Common myeloid progenitor, CD34-positive (primary cell): ENCODE measurements around the gene OR10A2.
"Not testable (repeated sequence)": the region's sequence is repeated elsewhere in the genome, so short reads cannot be mapped to it uniquely, and the experiment has no call there.

Source experiments
- CTCF ChIA-PET: fragments of 350-600 bp; sonication (Branson Sonifier 250); formaldehyde crosslinking; loops from one replicate; lab custom pipeline; 2021; ENCODE audit warnings: antibody characterized with exemption; lab: Charles Lee
- POLR2A ChIA-PET: fragments of 350-600 bp; sonication (Branson Sonifier 250); formaldehyde crosslinking; loops from one replicate; lab custom pipeline; 2021; ENCODE audit warnings: antibody characterized with exemption; lab: Charles Lee
- DNase-seq, 3 donors: peaks; one replicate each; pipeline versions ENCODE4 v3.0.0 to v3.0.0-alpha.2; 2013
- H3K27ac ChIP-seq, 2 experiments: 1 replicate in 1 of 2; 2 replicates in 1 of 2; pipeline ENCODE4 v1.7.0; 2013; ENCODE audit warnings: inconsistent platforms in 2 of 2, low read length in 2 of 2, mild to moderate bottlenecking in 2 of 2, low read depth in 1 of 2, moderate library complexity in 1 of 2; ENCODE audit not compliant: severe bottlenecking in 2 of 2, insufficient read depth in 1 of 2, poor library complexity in 1 of 2
- H3K27me3 ChIP-seq, 5 experiments: replicated peaks in 2 of 5; 1 replicate in 3 of 5; 2 replicates in 2 of 5; pipeline versions ENCODE4 v1.6.1 to v1.7.0; 2013; ENCODE audit warnings: low read length in 4 of 5, mild to moderate bottlenecking in 2 of 5, moderate library complexity in 2 of 5, inconsistent platforms in 1 of 5; ENCODE audit not compliant: insufficient read depth in 5 of 5, control insufficient read depth in 4 of 5
- H3K36me3 ChIP-seq, 4 experiments: 1 replicate in 2 of 4; 2 replicates in 2 of 4; pipeline versions ENCODE4 v1.6.1 to v1.7.0; 2013; ENCODE audit warnings: low read length in 3 of 4, control low read depth in 1 of 4, mild to moderate bottlenecking in 1 of 4; ENCODE audit not compliant: control insufficient read depth in 4 of 4, insufficient read depth in 4 of 4
- H3K4me1 ChIP-seq, 4 experiments: 1 replicate in 3 of 4; 2 replicates in 1 of 4; pipeline versions ENCODE4 v1.6.1 to v1.7.1; 2013; ENCODE audit warnings: low read length in 3 of 4, mild to moderate bottlenecking in 3 of 4, control low read depth in 1 of 4, inconsistent platforms in 1 of 4, moderate library complexity in 1 of 4; ENCODE audit not compliant: control insufficient read depth in 4 of 4, insufficient read depth in 4 of 4; ENCODE audit errors: control extremely low read depth in 1 of 4
- H3K4me3 ChIP-seq, 7 experiments: 1 replicate in 4 of 7; 2 replicates in 3 of 7; pipeline versions ENCODE4 v1.5.1 to v1.7.0; 2013; ENCODE audit warnings: mild to moderate bottlenecking in 7 of 7, low read length in 6 of 7, moderate library complexity in 6 of 7, inconsistent platforms in 2 of 7, low read depth in 2 of 7, control low read depth in 1 of 7; ENCODE audit not compliant: insufficient read depth in 4 of 7, control insufficient read depth in 1 of 7; ENCODE audit errors: extremely low read depth in 1 of 7
- H3K9me3 ChIP-seq, 5 experiments: 1 replicate in 4 of 5; 2 replicates in 1 of 5; pipeline versions ENCODE4 v1.6.1 to v1.7.1; 2013; ENCODE audit warnings: low read length in 4 of 5, mild to moderate bottlenecking in 2 of 5, inconsistent platforms in 1 of 5, low read depth in 1 of 5, moderate library complexity in 1 of 5; ENCODE audit not compliant: control insufficient read depth in 4 of 5, insufficient read depth in 2 of 5; ENCODE audit errors: control extremely low read depth in 1 of 5
- WGBS: methylation state at CpG from one replicate; pipeline ENCODE4 v1.1.5; 2013; ENCODE audit not compliant: insufficient coverage; 5-methylcytosine and 5-hydroxymethylcytosine counted together

OR10A2 gene

DNA sequence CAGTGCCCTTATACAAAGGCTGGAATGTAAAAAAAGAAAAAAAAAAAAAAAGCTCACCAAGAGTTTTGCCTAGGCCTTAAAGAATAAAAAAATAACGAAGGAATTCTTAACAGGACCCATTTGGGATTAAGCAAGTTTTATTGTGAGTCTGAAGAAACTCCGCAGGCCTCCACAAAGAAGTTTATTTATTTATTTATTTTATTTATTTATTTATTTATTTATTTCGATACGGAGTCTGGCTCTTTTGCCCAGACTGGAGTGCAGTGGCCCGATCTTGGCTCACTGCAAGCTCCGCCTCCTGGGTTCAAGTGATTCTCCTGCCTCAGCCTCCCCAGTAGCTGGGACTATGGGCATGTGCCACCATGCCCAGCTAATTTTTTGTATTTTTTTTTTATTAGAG lies 8.1 kb upstream of the OR10A2 start:
- H3K4me1 ChIP-seq, CTCF ChIA-PET, H3K27me3 ChIP-seq, H3K4me3 ChIP-seq, H3K27ac ChIP-seq, POLR2A ChIA-PET, H3K36me3 ChIP-seq, DNase-seq: not testable (repeated sequence)
- H3K9me3 ChIP-seq, result peaks cover 0 to 11% (median 0%) of the 10 kb centered on the region in 5 experiments
- 94% methylated on average over 5 of the region's 6 CpGs for WGBS

DNA sequence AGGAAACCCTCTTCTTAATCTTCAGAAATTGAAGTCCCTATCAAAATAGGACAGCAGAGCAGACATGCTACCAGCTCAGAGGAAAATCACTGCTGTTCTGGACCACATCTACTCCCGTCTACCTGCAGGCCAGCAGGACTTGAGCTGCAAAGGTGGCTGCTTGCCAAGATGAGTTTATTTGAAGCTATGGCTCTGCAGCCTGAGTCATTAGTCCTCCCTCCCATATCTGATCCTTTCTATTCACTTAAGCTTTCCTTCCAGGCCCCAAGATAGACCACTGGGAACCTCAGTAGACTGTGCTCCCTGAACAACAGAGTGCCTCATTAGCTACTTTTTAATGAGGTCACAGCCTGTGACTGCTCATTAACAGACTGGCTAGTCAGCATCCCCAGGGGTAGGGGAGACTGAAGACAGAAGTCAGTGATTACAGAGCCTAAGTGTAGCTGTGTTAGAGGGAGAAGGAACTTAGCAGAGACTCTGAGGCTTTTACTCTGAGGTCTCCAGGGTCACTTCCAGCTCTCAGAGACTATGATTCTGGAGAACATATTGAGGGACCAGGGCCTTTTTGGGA lies 6.8 kb upstream of the OR10A2 start:
- Histone ChIP-seq H3K27me3 (no peaks in the 10 kb centered on the region), H3K36me3 (no peaks in the 10 kb centered on the region), H3K9me3 (peaks cover 0 to 11% (median 0%) of the 10 kb centered on the region in 5 experiments), H3K4me1 (no peaks in the 10 kb centered on the region), H3K27ac (no peak overlapping the region), H3K4me3 (no peak overlapping the region)
- CTCF ChIA-PET, result no interaction called here
- no peak for DNase-seq
- POLR2A ChIA-PET, result no interaction called here
- WGBS, result 100% methylated on average over 1 of the region's 1 CpG

DNA sequence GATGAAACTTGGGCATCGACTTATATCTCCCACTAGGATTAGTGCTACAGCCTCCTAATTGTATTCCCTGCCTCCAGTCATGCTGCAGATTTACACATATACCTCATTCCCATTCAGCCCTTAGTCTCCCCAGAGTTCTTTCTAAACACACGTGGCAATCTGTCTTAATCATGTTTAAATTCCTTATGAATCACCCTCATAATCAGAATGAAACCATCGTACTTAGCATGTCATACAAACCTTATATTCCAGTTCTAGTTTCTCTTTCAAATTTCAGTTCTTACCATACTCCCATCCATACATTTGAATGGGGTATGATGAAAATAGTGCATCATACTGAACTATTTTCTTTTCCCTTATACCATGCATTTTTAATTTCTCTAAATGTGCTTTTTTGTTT lies 6.0 kb upstream of the OR10A2 start:
- H3K27me3 ChIP-seq, result no peaks in the 10 kb centered on the region
- H3K4me1 ChIP-seq, result no peaks in the 10 kb centered on the region
- H3K27ac ChIP-seq, result no peak overlapping the region
- POLR2A ChIA-PET, result no interaction called here
- H3K4me3 ChIP-seq, result no peak overlapping the region
- no peaks in the 10 kb centered on the region for H3K36me3 ChIP-seq
- CTCF ChIA-PET, result no interaction called here
- DNase-seq, result no peak
- peaks cover 0 to 11% (median 0%) of the 10 kb centered on the region in 5 experiments for H3K9me3 ChIP-seq
- WGBS, result 94% methylated on average over 2 of the region's 3 CpGs

DNA sequence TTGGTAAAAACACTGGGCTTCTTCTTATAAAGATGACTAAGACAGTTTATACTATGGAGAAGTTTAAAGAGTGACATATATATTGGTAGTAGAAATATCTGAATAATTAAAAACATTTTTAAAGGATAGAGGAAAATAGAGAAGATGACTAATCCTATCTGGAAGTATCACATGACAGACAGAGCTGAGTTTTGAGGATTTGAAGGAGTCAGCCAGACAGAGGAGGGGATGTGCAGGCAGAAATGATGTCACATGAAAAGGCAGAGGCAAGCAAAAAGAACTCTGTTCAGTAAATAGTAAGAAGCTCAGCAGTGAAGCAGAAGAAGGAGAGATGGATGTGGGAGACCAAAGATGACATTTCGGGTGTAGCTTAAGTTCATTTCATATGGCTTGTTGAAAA lies 1.6 kb downstream of the OR10A2 start:
- no peak overlapping the region for H3K27ac ChIP-seq
- ChIA-PET POLR2A (no interaction called here), CTCF (interaction anchor here (0.6 kb wide), 1 partner anchor 549 kb away, joined by 3 read pairs; no protein-coding TSS in a partner anchor)
- H3K4me3 ChIP-seq, result no peak overlapping the region
- H3K9me3 ChIP-seq, result no peaks in the 10 kb centered on the region
- no CpG with 5 or more reads among the region's 1 CpG for whole genome bisulfite sequencing
- H3K27me3 ChIP-seq, result no peaks in the 10 kb centered on the region
- H3K36me3 ChIP-seq, result no peaks in the 10 kb centered on the region
- H3K4me1 ChIP-seq, result no peaks in the 10 kb centered on the region
- DNase-seq, result no peak

DNA sequence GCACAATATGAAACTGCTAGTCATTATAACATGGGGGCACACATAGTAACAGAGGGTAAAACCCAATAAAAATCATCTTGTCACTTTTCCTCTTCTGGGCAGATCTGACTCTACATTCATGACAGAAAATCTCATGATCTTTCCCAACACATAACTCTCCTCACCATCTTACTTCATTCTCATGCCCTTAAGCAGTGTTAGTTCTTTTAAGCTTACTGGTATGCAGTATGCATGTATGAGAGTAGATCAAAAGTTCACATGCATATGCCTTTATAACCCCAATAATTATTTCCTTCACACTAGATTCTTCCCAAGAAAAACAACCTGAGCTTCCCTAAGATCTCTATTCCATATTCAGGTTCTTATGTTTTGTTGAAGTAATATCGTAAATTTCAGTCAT lies 8.4 kb downstream of the OR10A2 start:
- no peaks in the 10 kb centered on the region for H3K36me3 ChIP-seq
- H3K9me3 ChIP-seq, result no peaks in the 10 kb centered on the region
- H3K4me3 ChIP-seq, result no peak overlapping the region
- WGBS, result no CpG with 5 or more reads among the region's 1 CpG
- H3K27me3 ChIP-seq, result no peaks in the 10 kb centered on the region
- ChIA-PET POLR2A (no interaction called here), CTCF (no interaction called here)
- no peak overlapping the region for H3K27ac ChIP-seq
- DNase-seq, result no peak
- H3K4me1 ChIP-seq, result no peaks in the 10 kb centered on the region

DNA sequence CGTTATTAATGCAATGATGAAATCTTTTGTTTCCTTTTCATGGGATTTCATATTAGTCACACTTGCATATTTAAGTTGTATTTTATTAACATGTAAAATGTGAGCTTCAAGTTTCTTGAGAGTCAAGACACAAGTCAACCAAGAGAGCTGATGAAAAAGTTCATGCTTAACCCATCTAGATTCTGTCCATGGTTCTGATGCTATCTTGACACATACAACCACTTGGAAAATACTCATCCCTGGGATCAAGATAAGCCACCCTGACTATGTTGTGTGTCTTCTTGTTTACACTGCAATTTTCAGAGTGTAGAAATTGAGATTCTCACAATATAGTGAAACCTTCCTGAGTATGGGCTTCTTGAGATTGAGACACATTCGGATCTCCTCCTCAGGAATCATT lies 12.9 kb downstream of the OR10A2 start:
- Histone ChIP-seq H3K9me3 (peaks cover 0 to 4% (median 0%) of the 10 kb centered on the region in 5 experiments), H3K4me3 (no peak overlapping the region), H3K27ac (no peak overlapping the region), H3K27me3 (no peaks in the 10 kb centered on the region), H3K4me1 (no peaks in the 10 kb centered on the region), H3K36me3 (no peaks in the 10 kb centered on the region)
- DNase-seq, result no peak
- CTCF ChIA-PET, result no interaction called here
- POLR2A ChIA-PET, result no interaction called here
- 100% methylated on average over 1 of the region's 2 CpGs for WGBS

DNA sequence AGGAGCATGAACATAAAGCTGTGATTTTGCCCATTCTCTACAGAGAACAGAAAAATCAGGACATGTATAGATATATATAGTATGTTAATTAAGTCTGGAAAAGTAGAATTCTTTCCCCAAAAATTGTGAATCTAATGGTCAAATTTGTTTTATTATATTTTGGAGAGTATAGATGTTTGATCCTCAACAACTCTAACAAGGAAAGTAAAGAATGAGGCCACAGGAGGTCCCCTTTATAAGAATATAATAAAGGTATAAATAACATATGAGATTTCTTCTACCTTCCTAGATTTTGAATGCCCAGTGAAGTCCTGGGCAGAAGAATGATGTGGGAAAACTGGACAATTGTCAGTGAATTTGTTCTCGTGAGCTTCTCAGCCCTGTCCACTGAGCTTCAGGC lies 13.5 kb downstream of the OR10A2 start, which contains the start of gene OR10A4:
Gene OR10A4, plus strand, starts transcription at position 301 of the 400 bp plus-strand sequence. Its CDS starts 23 bp downstream, at position 324.
- Histone ChIP-seq H3K27me3 (no peaks in the 10 kb centered on the region), H3K36me3 (no peaks in the 10 kb centered on the region), H3K27ac (no peak within 1 kb of the TSS), H3K4me3 (no peak within 1 kb of the TSS), H3K4me1 (no peaks in the 10 kb centered on the region), H3K9me3 (peaks cover 0 to 4% (median 0%) of the 10 kb centered on the region in 5 experiments)
- POLR2A ChIA-PET, result no interaction called here
- 100% methylated on average over 1 of the region's 1 CpG for WGBS
- CTCF ChIA-PET, result no interaction called here
- DNase-seq, result no peak
